Right renal cortex interstitium (tissue), 3 donors: Measurements from ENCODE around the gene MTMR4. TPM values are rescaled to one million over a fixed set of nuclear protein-coding genes. Genes with fewer than 3 reads are reported as not detected.
"Not testable (repeated sequence)": the region's sequence is repeated elsewhere in the genome, so short reads cannot be mapped to it uniquely, and the experiment has no call there.

Experiments
- DNase-seq, 3 donors: peaks; one replicate each; pipeline ENCODE4 v3.0.0-alpha.2; 2013; ENCODE audit warnings: low read depth in 3 of 3, low spot score in 2 of 3
- polyA plus RNA-seq, 3 donors: library from polyadenylated mRNA; unstranded; fragments of 120-200 nt; gene quantifications; one replicate each; pipeline ENCODE4 v1.2.1, GENCODE V29; 2013; ENCODE audit not compliant: insufficient read length in 3 of 3

Gene MTMR4
- polyA plus RNA-seq, 3 donors = 45.8 to 48.7 (median 47.2) TPM

DNA sequence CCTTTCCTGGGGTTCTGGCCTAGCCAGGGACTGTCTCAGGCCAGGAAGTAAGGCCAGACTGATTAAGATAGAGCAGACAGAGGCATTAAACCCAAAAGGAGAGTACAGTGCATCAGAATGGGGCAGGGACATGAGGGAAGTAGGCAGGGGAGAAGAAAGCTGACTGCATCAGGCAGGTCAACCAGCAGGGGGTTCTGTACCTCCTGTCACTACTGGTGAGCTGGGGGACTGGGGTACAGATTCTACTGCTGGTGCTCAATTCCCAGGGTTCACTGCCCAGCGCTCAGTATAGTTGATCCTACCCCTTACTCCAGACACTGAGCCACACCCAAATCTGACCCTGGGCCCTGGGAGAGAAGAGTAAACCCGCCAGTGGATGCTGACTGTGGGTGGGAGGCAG is 12.9 kb upstream of the MTMR4 start:
- DNase-seq = no peak

DNA sequence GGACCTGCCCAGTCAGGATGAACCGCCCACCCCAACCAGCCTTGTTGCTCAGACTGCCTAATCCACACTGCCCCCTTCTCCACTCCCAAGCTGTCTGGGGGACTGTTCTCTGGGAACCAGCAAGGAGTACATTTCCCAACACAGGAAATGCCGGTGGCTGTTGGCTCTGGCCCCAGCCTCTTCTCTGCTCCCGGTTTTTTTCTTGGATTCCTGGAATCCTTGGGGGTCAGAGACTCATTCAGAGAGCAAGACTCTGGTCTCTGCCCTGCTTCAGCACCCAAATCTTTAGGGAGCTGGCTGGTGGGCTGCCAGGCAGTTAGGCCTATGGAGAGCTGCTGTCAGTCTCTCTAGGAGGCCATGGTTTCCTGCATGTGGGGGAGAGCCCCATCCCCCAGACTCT is 10.8 kb upstream of the MTMR4 start:
- no peak for DNase-seq

DNA sequence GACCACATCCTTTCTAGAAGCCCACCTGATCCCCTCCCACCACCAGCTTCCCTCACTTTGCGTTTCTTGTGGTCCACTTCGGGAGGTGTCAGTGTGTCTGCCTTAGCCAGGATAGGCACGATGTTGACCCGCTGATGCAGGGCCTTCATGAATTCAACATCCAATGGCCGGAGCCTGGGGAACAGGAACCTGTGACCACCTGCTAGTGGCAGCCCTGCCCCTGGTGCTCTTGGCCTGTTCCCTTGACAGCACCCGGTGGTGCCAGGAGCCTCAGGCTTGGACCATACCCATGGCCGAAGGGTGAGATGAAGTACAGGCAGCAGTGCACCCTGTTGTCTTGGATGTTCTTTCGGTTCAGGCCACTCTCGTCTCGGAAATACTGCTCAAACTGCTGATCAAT is 7.2 kb upstream of the MTMR4 start:
- DNase-seq = no peak

DNA sequence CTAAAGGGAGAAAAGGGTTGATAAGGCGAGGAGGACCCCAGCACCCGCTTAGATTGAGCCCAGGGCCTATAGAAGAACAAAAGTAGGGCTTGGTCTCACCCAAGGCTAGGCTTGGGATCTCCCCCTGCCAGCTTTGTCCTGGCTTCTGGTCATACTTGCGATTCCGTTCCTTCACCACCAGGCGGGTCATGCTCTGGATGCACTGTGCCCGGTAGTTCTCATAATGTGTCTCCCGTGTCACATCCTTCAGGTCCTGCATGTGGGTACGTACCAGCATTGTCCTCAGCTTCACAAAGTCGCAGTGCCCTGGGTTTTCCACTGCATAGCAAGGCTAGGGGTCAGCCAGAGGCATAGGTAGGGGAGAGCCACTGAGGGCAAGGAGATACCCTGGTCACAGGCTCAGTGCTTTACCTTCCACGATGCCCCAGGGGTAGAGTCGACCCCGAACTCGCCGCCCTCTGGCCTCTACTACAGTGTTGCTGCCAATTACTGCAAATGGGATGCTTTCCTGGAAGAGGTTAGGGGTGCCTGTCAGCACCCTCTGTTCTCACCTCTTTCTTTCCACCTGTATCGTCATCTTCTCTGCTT is 6.5 kb upstream of the MTMR4 start:
- no peak for DNase-seq

DNA sequence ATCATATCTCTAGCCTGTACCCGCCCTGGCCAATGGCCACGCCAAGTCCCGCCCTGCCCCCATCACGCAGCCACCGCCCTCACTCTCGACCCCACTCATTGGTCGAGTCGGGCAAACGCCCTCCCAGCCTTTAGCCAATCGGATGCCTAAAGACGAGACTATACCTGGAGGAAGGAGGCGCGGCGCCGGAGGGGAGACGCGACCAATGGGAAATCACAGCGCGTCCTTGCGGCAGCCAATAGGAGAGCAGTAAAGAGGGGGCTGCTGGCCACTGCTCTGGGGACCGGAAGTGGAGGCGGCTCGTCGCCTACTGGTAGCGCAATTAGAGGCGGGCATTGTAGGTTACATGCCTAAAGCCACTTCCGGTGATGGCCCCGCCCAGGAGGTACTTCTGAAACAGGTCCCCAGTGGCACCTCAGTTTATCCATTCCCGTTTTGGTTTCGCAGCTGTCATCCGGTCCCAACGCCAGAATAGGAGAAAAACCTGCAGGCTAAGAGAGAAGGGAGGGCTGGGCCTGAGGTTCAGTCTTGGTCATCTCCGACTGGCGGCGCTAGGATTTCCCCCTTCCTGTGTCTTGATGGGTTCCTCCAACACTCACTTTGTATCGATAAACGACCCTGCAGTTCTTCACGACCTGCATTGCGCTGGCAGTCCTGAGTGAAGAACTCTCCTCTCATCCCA is 3.6 kb upstream of the MTMR4 start:
- DNase-seq = peak; percentile 96 to 99 (median 99)

DNA sequence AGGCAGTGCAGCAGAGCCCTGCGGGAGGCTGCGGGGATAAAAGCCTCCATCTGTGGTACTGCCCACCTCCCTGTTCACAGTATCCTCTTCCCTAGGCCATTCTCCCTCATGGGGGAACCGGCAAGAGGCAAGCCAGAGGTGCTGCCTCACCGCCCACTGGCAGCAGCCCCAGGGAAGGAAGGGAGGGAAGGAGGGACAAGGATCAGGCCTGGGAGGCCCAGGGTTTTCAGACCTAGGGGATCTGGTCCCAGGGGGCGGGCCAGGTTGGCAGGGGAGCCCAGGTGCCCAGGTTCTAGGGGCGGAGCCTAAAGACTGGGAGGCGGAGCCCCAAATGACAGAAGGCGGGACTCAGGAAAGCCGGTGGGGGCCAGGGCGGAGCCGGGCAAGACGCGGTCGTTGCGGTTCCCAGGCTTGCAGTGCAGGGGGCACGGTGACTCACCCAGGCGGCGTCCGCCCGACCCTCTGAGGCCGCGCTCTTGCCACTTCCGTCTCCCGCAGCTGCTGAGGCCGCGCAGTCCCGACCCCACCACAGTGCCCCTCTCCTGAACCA is 3.0 kb upstream of the MTMR4 start:
- DNase-seq = peak in 1 of 3 donors; percentile 43

DNA sequence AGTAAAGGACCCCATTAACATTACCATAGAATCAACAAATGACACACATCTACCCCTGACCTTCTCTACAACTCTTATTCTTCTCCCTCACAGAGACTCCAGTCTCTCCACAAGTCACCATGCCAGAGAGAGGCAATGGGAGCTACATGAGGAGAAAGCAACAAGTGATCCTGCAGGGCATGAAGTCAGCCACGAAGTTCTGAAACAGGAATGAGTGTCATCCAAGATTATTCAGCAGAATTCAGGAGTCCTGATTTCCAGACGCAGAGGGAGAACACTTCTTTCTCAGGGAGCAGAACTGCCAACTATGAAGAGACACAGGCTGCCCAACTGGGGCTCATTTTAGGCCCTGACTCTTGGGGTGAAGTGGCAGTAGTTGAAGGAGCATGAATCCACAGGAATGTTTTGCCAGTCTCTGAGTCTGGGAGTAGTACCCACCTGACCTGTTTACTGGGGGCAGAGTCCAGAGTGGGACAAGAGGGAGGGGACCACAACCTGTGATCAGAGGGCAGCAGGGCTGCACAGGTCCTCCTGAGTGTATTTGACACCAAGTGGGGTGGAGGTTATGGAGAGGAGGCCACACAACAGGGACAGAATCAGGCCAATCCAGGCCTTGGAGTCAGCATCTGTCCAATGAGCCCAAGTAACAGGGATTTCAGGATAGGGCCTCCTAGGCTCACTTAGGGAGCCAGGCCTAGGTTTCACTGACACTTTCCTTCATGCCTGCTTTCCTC is 2.4 kb upstream of the MTMR4 start:
- no peak for DNase-seq

DNA sequence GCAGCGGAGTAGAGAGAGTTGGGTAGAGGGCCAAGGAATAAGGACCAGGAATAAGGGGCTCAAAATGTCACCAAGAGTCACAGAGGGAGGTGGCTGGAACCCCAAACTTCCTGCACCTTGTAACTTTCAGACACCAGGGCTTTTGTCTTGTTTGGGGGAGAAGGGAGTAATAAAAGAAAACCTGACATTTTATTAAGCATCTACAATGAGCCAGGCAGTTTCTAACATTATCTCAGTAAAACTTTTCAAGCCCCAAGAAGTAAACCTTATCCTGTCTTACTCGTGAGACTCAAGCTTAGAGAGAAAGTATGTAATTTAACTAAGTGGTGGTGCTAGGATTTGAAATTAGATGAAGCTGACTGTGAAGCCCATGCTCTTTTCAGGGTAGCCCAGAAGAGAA is 848 bp upstream of the MTMR4 start:
- no peak for DNase-seq

DNA sequence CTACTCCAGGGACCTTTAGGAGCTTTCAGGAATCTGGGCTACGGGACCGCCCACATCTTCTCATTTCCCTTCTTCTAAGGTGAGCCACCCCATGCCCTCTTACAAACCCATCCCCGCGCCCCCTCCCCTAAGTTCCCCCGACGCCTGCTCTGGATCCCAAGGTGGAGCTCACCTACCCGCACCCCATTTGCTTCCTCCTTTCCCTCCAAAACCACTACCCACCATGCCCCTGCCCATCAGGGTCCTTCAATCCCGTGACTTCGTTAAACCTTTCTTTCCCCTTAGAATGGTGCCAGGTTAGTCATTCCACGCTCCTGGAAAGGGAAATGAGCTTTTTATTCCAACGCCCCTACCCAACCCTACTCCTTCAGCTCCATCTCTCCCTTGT is 326 bp upstream of the MTMR4 start:
- DNase-seq = no peak

DNA sequence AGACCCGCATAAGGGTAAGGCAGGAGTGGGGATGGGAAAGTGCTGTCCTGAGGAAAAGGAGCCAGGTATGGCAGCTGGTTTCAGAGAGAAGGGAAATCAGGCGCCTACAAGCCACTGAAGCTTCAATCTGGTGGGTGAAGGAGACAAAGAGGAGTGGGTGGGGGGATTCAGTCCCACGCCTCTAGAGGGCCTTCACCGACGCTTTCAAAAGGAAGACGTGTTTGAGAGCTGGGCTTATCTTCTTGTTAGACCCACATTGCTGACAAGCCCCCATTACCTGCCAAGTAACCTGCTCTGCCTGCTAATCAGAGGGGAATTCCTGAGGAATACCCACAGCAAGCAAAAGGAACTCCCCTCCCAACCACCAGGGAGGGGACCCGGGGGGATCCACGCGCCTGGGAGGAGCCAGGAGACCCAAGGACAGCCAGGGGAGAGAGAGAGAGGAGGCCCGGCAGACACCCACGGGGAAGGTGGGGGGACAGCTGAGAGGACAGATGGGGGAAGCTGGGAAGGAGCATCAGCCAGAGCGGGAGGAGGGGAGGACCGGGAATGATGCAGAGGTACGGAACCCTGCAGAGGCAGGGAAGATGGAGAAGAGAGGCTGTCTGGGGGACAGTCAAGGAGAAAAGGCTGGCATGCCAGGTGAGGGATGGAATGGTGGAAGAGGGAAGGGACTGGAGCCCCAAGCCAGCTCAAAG is 1.0 kb downstream of the MTMR4 start:
- no peak for DNase-seq

DNA sequence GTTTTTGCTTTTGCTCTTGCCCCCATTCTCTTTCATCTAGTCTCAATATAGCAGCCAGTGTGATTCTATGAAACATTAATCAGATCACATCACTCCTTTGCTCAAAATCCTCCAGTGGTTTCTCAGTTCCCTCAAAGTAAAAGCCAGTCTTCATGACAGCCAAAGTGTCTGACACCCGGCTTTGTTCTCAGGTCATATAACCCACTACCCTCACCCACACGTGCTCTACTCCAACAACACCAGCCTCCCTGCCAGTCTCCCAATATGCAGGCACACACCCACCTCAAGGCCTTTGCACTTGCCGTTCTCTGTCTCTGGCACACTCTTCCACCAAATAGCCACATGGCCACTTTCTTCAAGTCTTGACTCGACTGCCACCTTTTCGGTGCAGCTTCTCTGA is 4.4 kb downstream of the MTMR4 start:
- DNase-seq = no peak

DNA sequence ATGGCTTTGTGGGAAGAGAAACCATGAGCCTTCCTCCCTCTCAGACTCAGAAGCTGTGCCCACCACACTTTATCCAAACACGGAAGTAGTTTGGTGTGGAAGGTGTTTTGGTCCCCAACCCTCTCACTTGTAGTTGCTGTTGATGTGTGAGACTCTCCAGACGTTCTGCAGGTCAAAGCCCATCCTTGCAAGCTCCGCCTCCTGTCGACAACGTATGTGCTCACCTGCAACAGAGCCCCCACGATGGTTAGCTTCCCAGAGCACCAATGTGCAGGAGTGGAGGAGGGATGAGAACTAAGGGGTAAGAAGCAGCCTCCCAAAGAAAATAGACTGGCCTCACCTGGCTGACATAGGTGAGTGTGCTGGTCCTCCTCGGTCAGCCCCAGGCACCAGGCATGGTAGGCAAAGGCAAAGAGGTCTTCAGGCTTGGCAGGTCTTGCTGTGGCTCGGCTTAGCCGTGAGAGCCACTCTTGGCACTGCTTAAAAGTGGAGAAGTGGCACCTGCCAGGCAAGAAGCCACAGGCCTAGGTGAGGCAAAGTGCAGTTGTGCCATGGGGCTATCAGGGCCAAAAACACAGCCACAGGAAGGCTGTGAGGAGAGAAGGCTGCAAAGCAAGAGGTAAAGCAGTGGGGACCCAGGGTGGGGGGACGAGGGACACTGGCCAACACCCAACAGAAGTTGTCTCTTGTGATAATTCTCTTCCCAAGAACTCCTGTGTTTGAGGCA is 5.9 kb downstream of the MTMR4 start:
- no peak for DNase-seq

DNA sequence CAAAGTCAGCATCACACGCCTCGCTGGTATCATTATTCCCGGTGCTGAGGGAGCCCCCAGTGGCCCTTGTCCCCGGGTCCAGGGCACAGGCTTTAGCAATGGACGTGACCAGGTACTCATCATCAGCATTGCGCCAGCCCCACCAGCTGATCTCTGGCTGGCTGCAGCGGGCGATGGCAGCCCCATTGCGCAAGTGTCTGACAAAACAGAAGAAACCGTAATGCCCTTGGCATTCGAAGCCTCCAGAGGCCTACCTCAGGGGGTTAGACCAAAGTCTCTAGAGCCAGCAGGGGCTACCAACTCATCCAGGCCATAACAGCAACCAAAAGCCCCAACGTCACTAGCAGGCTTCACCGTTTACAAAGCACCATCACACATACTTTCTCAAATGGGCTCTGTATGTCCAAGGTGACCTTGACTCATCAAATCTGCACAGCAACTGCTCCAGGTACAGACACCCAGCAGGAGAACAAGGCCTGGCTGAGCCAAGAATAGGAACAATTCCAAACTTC is 7.3 kb downstream of the MTMR4 start:
- DNase-seq = no peak

DNA sequence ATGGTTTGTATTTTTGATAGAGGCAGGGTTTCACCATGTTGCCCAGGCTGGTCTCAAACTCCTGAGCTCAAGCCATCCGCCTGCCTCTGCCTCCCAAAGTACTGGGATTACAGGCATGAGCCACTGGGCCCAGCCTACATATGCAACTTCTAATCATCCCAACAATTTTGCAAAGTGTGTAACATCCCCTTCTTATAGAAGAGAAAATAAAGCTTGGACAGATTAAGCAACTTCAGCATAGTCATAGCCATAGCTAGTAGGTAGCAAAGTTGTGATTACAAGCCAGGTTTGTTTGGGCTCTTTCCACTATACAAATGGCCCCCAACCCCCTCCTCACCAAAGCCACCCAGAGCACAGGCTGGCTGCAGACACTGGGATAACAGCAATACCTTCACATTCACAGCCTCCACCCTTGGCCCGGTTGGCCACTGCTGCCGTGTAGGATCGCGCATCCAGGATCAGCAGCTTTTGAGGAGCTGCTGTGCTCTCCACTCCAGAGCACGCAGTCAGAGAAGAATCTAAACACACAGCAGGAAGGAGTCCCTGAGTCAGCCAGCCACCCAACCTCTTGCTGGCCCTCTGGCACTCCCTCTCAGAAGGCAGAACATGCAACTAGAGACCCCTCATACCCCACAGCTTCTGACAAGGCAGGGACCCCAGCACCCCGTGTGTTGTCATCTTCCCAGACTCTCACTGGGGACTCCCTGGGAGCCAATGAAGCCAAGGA is 7.9 kb downstream of the MTMR4 start:
- no peak for DNase-seq

DNA sequence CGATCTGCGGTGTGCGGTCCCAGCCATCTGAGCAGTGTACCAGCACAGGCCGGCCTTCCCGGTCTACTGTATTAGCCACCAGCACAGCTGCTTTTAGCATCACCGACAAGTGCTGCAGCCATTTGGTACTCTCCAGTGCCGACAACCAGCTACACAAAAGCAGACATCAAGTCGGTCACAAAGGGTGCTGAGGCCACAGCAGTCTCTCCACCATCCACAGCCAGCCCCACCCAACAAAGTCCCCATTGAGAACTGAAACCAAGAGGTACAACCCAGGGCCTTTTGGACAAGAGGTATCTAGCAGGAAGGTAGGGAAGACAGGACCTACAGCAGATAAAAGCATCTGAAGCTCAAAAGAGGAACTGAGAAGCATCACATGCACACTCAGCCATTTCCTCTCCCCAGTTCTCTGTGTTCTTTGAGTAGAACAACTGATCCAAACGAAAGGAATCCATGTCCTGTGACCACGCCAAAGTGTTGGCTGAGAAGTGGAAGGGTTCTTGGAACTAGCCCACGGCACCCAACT is 9.5 kb downstream of the MTMR4 start:
- DNase-seq = no peak

DNA sequence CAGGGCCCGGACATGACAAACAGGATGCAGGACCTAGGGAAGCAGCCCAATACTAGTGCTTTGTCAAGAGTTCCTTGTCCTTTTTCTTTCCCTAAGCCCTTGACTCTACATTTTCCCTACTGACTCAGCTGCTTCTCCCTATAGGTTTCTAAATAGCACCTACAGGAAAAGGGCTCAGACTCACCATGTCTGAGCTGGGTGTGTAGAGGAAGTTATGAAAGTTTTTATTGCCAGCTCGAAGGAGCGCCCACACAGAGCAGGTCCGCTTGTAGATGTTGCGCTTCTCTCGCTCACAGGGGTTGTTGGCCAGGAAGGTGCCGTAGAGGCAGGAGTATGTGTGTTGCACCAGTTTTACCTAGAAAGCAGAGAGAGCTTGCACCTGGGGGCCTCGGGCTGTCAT is 10.6 kb downstream of the MTMR4 start:
- no peak for DNase-seq

DNA sequence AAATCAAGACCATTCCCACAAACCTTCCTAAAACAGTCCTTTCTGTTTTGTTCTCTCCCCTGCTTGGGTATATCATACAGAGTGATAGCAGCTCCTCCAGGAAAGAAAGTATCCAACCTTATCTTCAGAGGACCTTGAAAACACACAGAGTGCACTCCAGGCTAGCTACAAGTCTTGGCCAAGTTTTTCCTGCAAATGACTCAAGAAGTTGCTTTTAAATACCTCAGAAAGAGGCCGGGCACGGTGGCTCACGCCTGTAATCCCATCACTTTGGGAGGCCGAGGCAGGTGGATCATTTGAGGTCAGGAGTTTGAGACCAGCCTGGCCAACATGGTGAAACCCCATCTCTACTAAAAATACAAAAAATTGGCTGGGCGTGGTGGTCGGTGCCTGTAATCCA is 11.3 kb downstream of the MTMR4 start:
- not testable (repeated sequence) for DNase-seq

DNA sequence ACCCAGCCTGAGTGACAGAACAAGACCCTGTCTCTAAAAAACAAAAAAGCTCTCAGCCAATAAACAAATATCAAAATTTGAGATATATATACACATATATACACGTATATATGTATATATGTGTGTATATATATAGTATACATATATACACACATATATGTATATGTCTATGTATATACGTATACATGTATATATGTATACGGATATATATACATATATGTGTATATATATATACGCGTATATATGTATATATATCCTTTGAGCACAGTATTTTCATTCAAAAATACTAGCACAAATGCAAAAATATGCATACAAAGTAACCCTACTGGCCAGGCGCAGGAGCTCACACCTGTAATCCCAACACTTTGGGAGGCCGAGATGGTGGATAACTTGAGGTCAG is 13.0 kb downstream of the MTMR4 start:
- DNase-seq = no peak

DNA sequence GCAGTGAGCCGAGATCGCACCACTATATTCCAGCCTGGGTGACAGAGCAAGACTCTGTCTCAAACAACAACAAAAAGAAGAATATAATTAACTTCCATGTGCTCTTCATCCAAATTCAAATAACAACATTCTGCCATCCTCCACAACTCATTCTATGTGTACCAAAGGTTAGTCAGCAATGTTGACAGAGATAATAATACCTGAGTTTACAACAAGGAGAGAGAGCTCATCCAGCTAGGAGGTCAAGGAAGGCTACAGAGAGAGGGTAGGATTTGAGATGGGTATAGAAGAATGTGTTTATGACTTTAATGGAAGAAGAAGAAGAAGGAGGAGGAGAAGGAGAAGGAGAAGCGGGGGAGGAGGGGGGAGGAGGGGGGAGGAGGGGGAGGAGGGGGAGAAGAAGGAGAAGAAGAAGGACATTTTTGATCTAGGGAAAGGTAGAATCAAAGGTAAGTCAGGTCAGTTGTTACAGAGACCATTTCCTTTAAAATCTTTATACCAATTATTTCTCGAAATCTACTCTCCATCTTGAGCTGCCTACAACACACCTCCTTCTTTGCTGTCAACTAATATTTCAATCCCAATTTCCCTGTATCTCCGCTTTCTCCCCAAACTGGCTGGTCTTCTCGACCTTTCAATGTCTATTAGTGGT is 16.1 kb downstream of the MTMR4 start:
- DNase-seq = no peak
